ENCODE data around the gene ATP2C2.
"Not testable (repeated sequence)": the region's sequence is repeated elsewhere in the genome, so short reads cannot be mapped to it uniquely, and the experiment has no call there.

ATP2C2 gene, protein sequence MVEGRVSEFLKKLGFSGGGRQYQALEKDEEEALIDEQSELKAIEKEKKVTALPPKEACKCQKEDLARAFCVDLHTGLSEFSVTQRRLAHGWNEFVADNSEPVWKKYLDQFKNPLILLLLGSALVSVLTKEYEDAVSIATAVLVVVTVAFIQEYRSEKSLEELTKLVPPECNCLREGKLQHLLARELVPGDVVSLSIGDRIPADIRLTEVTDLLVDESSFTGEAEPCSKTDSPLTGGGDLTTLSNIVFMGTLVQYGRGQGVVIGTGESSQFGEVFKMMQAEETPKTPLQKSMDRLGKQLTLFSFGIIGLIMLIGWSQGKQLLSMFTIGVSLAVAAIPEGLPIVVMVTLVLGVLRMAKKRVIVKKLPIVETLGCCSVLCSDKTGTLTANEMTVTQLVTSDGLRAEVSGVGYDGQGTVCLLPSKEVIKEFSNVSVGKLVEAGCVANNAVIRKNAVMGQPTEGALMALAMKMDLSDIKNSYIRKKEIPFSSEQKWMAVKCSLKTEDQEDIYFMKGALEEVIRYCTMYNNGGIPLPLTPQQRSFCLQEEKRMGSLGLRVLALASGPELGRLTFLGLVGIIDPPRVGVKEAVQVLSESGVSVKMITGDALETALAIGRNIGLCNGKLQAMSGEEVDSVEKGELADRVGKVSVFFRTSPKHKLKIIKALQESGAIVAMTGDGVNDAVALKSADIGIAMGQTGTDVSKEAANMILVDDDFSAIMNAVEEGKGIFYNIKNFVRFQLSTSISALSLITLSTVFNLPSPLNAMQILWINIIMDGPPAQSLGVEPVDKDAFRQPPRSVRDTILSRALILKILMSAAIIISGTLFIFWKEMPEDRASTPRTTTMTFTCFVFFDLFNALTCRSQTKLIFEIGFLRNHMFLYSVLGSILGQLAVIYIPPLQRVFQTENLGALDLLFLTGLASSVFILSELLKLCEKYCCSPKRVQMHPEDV

DNA sequence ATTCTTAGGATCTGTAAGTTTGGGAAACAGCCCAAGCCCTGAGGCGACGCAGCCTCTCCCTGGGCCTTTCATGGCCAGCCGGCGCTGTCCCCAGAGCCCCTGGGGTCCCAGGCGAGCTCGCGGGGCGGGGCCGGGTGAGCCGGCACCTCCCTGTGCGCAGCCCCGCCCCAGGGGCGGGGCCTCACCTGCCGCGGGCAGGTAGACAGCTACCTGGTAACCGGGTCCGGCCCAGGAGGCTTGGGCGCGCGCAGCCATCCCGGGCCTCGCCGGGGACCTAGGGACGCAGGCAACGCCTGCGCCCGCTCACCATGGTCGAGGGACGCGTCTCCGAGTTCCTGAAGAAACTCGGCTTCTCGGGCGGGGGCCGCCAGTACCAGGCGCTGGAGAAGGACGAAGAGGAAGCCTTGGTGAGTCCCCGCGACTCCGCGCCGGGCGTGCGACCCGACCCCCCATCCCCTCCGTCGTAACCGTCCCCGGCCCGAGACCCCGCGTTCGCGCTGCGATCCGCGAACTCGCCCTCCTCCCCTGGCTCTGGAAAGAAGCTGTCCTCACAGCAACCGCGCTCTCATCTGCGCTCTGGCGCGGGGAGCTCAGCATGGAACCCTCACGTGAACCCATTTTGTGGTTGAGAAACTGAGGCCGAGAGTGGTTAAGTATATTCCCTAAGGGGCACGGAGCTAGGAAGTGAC, at the start of gene ATP2C2:
Gene ATP2C2 (plus strand): TSS at position 231 of the 689 bp plus-strand sequence. CDS start 78 bp downstream, at position 309.
- no peak for DNase-seq (ENCODE audit: low read depth in 3 of 3)

DNA sequence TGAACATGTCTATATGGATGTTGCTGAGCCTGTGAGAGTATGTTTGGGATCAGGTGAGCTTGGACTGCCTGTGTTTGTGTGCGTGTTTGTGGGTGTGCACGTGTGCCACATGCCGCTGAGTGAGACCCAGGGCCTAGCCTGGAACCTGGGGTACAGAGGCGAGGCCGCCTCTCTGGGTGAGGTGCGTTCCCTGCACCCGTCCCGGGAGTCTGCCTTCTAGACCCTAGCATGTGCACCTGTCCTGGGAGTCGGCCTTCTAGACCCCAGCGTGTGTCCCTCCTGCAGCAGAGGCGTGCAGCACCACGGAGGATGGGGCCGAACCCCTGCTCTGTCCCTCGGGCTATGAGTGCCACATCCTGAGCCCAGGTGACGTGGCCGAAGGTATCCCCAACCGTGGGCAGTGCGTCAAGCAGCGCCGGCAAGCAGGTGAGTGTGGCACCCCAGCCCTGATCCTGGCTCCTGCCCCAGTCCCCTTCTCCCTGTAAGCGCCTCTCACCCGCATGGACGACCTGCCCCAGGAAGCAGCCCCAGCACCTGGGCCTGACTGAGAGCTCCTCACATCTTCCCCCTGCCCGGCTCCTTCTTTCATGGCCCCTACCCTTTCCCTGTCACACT, 49.1 kb upstream of the ATP2C2 start:
- DNase-seq (ENCODE audit: low read depth in 3 of 3): no peak

DNA sequence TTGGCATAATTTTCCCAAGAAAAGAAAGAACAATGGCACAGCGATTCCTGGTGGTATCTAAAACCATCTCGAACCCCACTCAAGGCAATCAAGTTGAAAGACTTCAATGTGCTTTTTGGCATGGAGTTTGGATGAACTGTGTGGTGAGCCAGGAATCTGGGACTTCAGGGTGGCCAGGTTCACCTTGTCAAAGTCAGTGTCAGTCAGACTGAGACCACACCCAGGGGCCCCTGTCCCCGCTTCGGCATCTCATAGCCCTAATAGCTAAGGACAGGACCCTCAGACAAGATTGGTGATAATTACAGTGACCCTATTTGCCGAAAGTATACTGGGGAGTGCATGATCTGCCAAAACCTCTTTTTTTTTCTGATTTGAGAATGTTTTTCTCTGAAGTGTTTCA, 47.8 kb upstream of the ATP2C2 start:
- DNase-seq (ENCODE audit: low read depth in 3 of 3): no peak

DNA sequence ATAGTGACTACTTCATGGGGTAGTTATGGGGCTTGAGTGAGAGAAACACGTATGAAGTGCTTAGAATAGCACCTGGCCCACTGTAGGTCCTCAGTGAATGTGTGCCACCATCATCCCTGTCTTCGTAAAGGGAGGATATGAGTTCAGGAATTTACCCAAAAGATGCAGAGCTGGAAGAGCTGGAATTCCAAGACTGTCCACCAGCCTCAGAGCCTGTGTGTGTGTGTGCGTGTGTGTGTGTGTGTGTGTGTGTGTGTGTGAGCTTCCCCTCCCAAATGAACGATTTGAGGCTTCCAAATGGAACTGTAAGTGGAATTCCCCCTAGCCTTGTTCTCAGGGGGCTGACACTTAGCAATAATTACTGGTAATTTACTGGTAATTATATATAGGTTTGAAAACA, 46.4 kb upstream of the ATP2C2 start:
- no peak for DNase-seq (ENCODE audit: low read depth in 3 of 3)

DNA sequence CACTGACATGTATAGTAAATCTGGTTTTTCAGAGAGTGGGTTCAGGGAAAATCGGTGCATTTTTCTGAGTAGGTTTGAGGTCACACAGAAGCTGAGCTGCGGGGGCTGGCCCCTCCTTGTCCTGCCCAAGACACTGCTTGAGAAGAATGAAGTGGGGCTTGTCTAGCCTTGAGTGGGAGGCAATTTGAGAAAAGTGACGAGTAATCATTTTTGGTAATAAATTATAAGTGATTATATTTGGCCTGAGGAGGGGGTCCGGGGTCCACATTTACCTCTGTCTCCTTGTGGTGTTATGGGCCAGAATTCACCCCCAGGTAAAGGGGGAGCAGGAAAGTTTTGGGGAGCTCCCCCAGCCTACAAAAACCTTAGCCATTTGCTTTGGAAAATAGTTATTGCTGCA, 45.6 kb upstream of the ATP2C2 start:
- DNase-seq (ENCODE audit: low read depth in 3 of 3): no peak

DNA sequence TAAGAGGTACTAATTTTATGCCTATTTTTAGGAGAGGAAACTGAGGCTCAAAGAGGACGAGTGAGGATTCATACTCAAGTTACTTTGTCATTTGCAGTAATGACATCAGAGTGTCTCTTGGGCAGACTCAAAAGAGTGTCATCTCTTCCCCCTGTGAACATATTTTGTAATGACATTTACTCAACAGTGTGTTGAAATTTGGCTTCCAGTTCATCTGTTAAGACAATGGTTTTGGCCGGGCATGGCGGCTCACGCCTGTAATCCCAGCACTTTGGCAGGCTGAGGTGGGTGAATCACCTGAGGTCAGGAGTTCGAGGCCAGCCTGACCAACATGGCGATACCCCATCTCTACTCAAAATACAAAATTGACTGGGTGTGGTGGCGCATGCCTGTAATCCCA, 44.7 kb upstream of the ATP2C2 start:
- no peak for DNase-seq (ENCODE audit: low read depth in 3 of 3)

DNA sequence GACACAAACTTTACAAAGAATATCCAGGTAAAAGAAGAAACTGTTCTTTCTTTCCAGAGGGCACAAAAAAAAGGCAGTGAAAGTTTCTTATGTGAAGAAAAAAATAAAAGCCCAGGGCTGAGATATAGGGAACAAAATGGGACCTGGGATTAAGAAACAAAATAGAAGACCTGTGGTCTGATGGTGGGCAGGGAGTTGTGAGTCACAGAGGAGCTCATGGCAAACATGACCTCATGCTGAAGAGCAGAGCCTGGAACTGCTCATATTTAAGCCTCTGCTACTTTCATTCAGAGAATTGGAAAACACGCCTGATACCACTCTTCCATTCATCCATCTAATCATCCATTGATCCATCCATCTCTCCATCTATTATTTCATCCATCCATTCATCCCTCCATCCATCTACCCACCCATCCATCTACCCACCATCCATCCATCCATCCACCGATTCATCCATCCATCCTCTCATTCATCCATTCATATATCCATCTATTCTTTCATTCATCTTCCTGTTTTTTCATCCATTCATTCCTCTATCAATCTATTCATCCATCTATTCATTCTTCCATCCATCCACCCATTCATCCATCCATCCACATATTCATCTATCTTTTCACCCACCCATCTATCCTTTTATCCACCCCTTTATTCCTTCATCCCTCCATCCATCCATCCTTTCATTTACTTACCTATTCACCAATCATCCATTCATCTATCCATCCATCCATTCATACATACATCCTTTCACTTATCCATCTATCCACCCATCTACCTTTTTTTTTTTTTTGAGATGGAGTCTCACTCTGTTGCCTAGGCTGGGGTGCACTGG, 43.7 kb upstream of the ATP2C2 start:
- DNase-seq (ENCODE audit: low read depth in 3 of 3): no peak

DNA sequence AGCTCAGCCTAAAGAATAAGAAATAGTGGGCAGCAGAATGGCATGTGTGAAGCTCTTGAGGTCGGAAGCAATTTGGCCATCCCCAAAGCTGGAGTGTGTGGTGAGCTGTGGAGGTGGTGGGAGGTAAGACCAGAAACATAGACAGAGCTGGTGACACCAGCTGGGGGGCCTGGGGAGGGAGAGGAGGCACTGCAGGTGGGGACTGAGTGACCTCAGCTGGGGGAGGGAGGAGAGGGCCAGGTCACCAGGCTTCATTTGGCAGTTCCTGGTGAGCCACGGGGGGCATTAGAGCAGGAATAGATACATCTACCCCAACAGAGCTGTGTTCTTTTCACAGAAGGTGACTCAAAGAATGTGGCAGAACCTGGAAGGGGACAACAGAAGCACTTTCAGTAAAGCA, 41.8 kb upstream of the ATP2C2 start:
- DNase-seq (ENCODE audit: low read depth in 3 of 3): no peak

DNA sequence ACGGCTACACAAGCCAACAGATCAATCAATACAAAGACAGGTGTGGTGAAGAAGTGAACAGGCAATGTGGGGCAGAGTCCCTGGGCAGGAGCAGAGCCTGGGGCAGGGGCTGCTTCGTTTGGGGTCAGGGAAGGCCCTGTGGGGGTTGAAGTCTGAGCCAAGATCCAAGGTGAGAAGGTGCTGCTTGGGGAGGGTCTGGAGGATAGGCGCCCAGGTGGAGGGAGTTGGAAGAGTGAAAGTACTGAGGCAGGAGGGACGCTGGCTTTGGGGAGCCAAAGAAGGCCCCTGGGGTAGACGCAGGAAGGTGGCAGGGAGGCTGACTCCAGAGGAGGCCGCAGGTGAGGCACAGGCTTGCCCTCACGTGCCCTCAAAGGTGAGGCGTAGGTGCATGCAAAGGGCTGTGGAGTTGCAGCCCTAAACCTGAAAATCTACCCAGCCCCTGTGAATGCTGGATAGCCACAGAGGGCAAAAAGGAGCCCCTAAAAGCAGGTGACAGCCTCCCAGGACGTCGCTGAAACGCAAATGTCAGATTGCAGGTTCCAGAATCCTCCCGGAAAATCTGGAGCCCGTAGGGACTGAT, 40.3 kb upstream of the ATP2C2 start:
- DNase-seq (ENCODE audit: low read depth in 3 of 3): no peak

DNA sequence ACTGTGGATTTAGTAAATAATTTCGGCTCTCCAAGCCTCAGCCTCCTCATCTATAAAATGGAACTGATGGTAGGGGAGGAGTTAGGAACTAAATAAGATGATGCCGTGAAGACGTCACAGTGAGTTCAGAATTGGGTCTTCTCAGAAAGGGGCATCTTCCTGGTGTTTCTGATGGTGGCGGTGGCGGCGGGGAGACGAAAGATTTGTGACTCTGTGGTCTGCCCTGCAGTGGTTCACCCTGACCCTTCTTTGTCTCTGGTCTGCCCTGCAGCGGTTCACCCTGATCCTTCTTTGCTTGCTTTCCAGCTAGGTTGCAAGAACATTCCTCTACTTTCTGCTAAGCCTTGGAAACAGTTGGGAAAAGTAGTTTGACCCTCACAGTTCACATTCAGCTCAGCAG, 39.3 kb upstream of the ATP2C2 start:
- DNase-seq (ENCODE audit: low read depth in 3 of 3): no peak

DNA sequence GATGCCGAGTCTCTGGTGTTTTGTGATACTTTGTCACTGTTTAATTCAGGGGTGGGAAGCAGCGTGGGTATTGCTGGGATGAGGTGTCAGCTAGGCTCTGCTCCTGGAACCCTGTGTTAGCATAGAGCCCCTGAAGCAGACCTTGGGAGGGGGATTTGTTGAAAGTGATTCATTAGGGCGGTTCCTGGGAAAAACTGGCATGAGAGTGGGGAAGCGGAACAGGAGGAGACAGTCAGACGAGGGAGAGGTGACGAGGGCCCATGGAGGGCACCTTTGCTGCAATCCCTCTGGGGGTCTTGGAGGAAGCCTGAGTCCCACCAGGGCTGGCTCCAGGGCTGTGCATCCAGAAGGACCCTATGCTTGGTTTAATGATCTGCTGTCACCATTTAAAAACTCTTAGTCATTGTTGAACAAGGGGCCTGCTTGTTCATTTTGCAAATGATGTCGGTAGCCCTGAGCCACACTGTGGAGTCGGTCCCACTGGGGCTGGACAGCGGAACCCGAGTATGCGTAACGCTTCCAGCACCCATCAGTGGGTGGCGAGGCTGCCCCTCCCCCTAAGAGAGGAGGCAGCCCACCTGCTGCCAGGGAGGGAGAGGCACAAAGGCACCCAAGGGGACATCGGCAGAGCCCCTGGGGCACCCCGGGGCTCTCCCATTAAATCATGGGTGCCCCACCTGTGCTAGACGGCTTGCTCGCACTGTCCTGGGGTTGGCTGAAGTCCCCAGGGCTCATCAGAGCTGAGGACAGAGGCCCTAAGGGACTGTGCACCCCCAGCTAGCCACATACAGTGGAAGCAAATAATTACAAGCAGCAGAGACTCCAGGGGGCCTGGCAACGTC, 38.3 kb upstream of the ATP2C2 start:
- no peak for DNase-seq (ENCODE audit: low read depth in 3 of 3)

DNA sequence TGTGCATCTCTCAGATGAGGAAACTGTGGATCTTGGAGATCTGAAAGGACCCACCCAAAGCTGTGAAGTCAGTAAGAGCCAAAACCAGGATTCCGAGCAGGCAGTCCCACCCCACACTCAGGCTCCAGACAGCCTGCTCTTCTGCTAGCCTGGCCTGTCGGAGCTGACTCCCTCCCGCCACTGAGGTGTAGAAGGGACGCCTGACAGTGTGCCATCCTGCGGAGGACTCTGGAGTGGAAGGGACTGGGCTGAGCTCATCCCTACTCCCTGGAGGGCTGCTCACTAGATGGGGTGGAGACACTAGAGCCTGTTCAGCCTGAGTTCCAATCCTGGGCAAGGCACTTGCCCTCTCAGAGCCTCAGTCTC, 37.7 kb upstream of the ATP2C2 start:
- DNase-seq (ENCODE audit: low read depth in 3 of 3): no peak

DNA sequence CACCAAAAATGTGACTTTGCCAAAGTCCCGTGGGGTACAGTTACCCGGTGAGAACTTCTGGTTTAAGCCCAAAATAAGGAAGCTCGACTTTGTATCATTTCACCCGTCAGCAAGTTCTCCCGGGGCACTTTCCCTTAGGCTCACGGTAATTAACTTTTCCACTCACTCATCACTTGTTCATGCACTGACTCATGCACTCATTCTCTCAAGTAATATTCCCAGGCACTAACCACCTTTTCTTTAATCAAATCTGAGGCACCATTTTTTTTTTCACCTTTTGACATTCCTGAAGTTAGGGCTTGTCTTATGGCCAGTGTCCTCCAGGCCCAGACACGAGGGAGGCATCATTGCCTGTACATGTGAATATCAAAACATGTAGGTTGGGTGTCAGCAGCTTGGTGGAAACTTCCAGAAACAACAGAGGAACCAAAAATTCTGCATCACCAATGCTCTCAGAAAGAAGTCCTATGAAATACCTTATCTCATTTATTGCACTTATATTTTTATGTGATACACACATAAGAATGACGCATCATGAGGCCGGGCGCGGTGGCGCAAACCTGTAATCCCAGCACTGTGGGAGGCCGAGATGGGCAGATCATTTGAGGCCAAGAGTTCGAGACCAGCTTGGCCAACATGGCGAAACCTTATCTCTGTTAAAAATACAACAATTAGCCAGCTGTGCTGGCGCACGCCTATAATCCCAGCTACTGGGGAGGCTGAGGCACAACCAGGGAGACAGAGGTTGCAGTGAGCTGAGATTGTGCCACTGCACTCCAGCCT, 36.1 kb upstream of the ATP2C2 start:
- no peak for DNase-seq (ENCODE audit: low read depth in 3 of 3)

DNA sequence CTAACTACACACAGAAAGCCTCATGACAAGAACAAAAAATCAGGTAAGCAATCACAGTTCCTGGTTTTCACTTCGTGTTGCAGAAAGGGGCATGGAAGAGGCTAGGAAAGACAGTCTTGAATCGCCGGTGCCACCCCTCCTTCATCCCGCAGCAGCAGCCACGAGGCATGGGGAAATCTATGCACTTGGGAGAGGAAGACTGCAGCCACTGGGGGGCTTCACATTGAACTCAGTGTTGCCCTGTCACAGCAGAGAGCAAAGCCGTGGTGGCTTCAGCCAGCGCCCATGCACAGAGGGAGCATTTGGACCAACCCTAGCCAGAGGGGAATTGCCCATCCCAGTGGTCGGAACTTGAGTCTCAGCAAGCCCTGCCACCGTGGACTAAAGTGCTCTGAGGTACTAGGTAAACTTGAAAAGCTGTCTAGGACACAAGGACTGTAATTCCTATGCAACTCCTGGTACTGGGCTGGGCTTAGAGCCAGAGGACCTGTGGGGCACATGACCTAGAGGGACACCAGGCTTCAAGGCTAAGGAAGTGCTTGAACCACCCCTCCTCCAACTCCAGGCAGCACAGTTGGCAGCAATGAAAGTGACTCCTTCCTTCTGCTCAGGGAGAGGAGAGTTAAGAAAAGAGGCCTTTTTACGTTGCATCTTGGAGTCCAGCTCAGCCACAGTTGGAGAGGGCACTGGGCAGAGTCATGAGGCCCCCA, 35.2 kb upstream of the ATP2C2 start:
- no peak for DNase-seq (ENCODE audit: low read depth in 3 of 3)

DNA sequence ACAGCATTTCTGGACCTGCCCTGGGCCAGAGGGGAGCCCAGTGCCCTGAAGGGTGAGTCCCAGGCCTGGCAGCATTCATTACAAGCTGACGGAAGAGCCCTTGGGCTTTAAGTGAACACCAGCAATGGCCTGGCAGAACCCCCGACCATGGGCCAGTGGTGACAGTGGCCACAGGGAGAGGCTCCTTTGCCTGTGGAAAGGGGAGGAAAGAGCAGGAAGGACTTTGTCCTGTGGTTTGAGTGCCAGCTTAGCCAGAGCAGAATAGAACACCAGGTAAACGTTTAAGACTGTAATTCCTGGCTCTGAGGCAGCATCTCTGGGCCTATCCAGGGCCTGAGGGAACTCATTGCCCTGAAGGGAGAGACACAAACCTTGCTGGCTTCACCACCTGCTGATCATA, 34.3 kb upstream of the ATP2C2 start:
- DNase-seq (ENCODE audit: low read depth in 3 of 3): no peak

DNA sequence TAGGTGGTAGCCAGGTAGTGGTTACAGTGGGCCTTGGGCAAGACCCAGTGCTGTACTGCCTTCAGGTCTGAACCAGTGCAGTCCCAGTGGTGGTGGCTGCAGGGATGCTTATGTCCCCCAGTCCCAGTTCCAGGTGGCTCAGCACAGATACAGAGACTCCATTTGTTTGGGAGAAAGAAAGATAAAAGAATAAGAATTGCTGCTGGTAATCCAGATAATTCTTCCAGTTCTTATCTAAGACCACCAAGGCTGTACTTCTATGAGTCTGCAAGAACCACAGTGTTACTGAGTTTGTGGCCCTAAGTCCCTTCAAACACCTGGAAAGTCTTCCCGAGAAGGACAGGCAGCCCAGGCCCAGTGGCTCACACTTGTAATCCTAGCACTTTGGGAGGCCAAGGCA, 33.9 kb upstream of the ATP2C2 start:
- no peak for DNase-seq (ENCODE audit: low read depth in 3 of 3)

DNA sequence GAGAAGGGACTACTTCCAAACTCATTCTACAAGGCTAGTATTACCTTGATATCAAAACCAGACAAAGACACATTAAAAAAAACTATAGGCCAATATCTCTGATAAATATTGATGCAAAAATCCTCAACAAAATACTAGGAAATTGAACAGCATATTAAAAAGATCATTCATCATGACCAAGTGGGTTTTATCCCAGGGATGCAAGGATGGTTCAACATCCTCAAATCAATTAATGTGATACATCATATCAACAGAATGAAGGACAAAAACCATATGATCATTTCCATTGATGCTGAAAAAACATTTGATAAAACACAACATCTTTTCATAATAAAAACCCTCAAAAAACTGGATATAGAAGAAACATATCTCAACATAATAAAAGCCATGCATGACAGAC, 31.1 kb upstream of the ATP2C2 start:
- DNase-seq (ENCODE audit: low read depth in 3 of 3): not testable (repeated sequence)

DNA sequence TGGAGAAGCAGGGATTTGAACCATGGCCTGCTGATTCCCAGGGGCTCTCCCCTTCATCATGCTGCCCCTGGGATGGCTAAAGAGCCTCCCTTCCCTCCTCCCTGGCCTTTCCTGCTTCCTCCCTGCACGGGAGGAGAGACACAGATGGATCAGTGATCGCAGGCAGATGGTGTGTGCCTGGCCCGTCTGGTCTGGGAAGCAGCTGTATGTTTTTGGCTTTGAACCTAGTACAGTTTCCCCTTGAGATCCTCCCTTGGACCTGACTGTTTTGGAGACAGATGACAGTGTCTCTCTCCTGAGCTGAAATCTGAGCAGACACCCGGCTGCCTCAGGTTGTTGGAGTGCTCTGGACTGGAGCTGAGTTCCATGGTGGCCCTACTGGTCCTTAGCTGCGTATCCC, 29.0 kb upstream of the ATP2C2 start:
- no peak for DNase-seq (ENCODE audit: low read depth in 3 of 3)
